ENCODE measurements around the gene OR52N5. TPM values are rescaled to one million over a fixed set of nuclear protein-coding genes. Genes with fewer than 3 reads are reported as not detected.

Gene OR52N5
- total and polyA plus RNA-seq, 7 experiments from 2014 or later = not detected

DNA sequence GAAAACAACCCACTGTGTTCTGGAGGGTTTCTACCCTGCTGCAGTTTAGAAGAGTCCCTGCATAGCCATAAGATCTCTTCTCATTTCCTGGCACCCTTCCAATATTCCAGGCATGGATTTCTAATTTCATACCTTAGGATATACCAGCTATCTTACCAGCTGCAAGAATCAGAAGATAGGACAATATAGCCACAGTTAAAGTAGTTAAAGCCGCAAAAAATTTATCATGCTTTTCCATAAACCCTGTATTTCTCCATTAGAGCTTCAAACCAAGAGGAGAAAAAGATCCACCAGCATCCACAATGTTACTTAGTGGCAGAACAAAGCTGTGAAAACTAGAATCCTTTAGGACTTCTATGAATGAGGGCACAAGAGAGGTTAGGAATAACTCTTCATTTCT lies 55.5 kb downstream of the OR52N5 start:
- Mint-ChIP-seq H3K27me3 (peaks cover 0 to 5% (median 4%) of the 10 kb centered on the region in 5 donors), H3K4me1 (no peaks in the 10 kb centered on the region), H3K9me3 (no peaks in the 10 kb centered on the region), H3K27ac (no peak overlapping the region), H3K4me3 (no peak overlapping the region), H3K36me3 (peaks cover 5 to 20% (median 14%) of the 10 kb centered on the region in 5 donors)
- CTCF ChIA-PET = no interaction called here
- no peaks in the 10 kb centered on the region for H3K27me3 ChIP-seq (ENCODE audit: control insufficient read depth in 2 of 2, insufficient read depth in 2 of 2, low read length in 2 of 2)
- H3K36me3 ChIP-seq (ENCODE audit: control insufficient read depth in 2 of 3, insufficient read depth in 3 of 3, low read length in 3 of 3) = no peaks in the 10 kb centered on the region
- H3K9me3 ChIP-seq (ENCODE audit: control insufficient read depth in 2 of 3, low read length in 3 of 3) = no peaks in the 10 kb centered on the region
- POLR2A ChIA-PET = no interaction called here
- no peak overlapping the region for H3K27ac ChIP-seq (ENCODE audit: low read depth, low read length)
- ATAC-seq (no peak), DNase-seq (no peak)
- no peaks in the 10 kb centered on the region for H3K4me1 ChIP-seq (ENCODE audit: control insufficient read depth in 2 of 2, insufficient read depth in 2 of 2, low read length in 2 of 2)
- intact Hi-C loops (cut with micrococcal nuclease) = no loop called here
- H3K4me3 ChIP-seq (ENCODE audit: low read length) = no peak overlapping the region

GRCh38 chr11:5726351-5726750 lies 56.8 kb downstream of the OR52N5 start:
- POLR2A ChIA-PET = no interaction called here
- H3K9me3 ChIP-seq (ENCODE audit: control insufficient read depth in 2 of 3, low read length in 3 of 3) = no peaks in the 10 kb centered on the region
- CTCF ChIA-PET = interaction anchor here (0.6 kb wide), 1 partner anchor 131 kb away, joined by 3 read pairs; no protein-coding TSS in a partner anchor
- no peak overlapping the region for H3K4me3 ChIP-seq (ENCODE audit: low read length)
- Mint-ChIP-seq H3K4me3 (no peak overlapping the region), H3K9me3 (no peaks in the 10 kb centered on the region), H3K36me3 (peaks cover 5 to 20% (median 12%) of the 10 kb centered on the region in 5 donors), H3K27me3 (peaks cover 0 to 5% (median 1%) of the 10 kb centered on the region in 5 donors), H3K4me1 (no peaks in the 10 kb centered on the region), H3K27ac (no peak overlapping the region)
- no peaks in the 10 kb centered on the region for H3K27me3 ChIP-seq (ENCODE audit: control insufficient read depth in 2 of 2, insufficient read depth in 2 of 2, low read length in 2 of 2)
- no peak overlapping the region for H3K27ac ChIP-seq (ENCODE audit: low read depth, low read length)
- H3K36me3 ChIP-seq (ENCODE audit: control insufficient read depth in 2 of 3, insufficient read depth in 3 of 3, low read length in 3 of 3) = no peaks in the 10 kb centered on the region
- H3K4me1 ChIP-seq (ENCODE audit: control insufficient read depth in 2 of 2, insufficient read depth in 2 of 2, low read length in 2 of 2) = no peaks in the 10 kb centered on the region
- ATAC-seq = no peak
- intact Hi-C loops (cut with micrococcal nuclease) = no loop called here
- DNase-seq = no peak

Other genes with a start within 250 kb of the OR52N5 start
- under 1 TPM in 3 of 5 experiments, not detected in 2; 0.32 to 0.49 (median 0.48) TPM for gene OR52H1, start 234.8 kb downstream of the OR52N5 start, total RNA-seq
- gene OR52H1, start 234.8 kb downstream of the OR52N5 start, polyA plus RNA-seq = not detected
- not detected for gene OR52B6, start 202.5 kb downstream of the OR52N5 start, total RNA-seq
- gene OR52B6, start 202.5 kb downstream of the OR52N5 start, polyA plus RNA-seq = not detected
- under 1 TPM in 1 of 5 experiments, not detected in 4; 0.36 TPM for gene TRIM6, start 186.7 kb downstream of the OR52N5 start, total RNA-seq
- not detected for gene TRIM6, start 186.7 kb downstream of the OR52N5 start, polyA plus RNA-seq
- gene TRIM34, start 158.4 kb downstream of the OR52N5 start, total RNA-seq = 10 to 100 TPM in 4 of 5 experiments, 1 to 10 TPM in 1; 5.8 to 14.2 (median 10.8) TPM
- gene TRIM34, start 158.4 kb downstream of the OR52N5 start, polyA plus RNA-seq = 10 to 100 TPM; 10.8 to 12.6 TPM
- 10 to 100 TPM; 16.9 to 36.8 (median 26.2) TPM for gene TRIM5, start 98.3 kb downstream of the OR52N5 start, total RNA-seq
- gene TRIM5, start 98.3 kb downstream of the OR52N5 start, polyA plus RNA-seq = 10 to 100 TPM; 10.3 to 10.5 TPM
- gene TRIM22, start 93.6 kb downstream of the OR52N5 start, total RNA-seq = 100 to 1,000 TPM; 229 to 340 (median 258) TPM
- gene TRIM22, start 93.6 kb downstream of the OR52N5 start, polyA plus RNA-seq = 100 to 1,000 TPM; 121 to 184 TPM
- 1 to 10 TPM in 1 of 5 experiments, under 1 TPM in 4; 0.19 to 1.4 (median 0.71) TPM for gene OR56B1, start 46.9 kb downstream of the OR52N5 start, total RNA-seq
- under 1 TPM in 1 of 2 donors, not detected in 1; 0.11 TPM for gene OR56B1, start 46.9 kb downstream of the OR52N5 start, polyA plus RNA-seq
- gene OR52N4, start 29.1 kb downstream of the OR52N5 start, total RNA-seq = 1 to 10 TPM; 1.0 to 2.8 (median 2.4) TPM
- gene OR52N4, start 29.1 kb downstream of the OR52N5 start, polyA plus RNA-seq = under 1 TPM; 0.25 to 0.33 TPM
- gene OR52N1, start 7.9 kb upstream of the OR52N5 start, total RNA-seq = not detected
- gene OR52N1, start 7.9 kb upstream of the OR52N5 start, polyA plus RNA-seq = not detected
- not detected for gene OR52N2, start 25.6 kb upstream of the OR52N5 start, total RNA-seq
- gene OR52N2, start 25.6 kb upstream of the OR52N5 start, polyA plus RNA-seq = not detected
- not detected for gene OR52E6, start 58.5 kb upstream of the OR52N5 start, total RNA-seq
- gene OR52E6, start 58.5 kb upstream of the OR52N5 start, polyA plus RNA-seq = not detected
- not detected for gene OR52E8, start 74.3 kb upstream of the OR52N5 start, total RNA-seq
- gene OR52E8, start 74.3 kb upstream of the OR52N5 start, polyA plus RNA-seq = not detected
- not detected for gene OR52E4, start 97.3 kb upstream of the OR52N5 start, total RNA-seq
- gene OR52E4, start 97.3 kb upstream of the OR52N5 start, polyA plus RNA-seq = not detected
- gene OR52E5, start 109.9 kb upstream of the OR52N5 start, total RNA-seq = not detected
- gene OR52E5, start 109.9 kb upstream of the OR52N5 start, polyA plus RNA-seq = not detected
- gene OR56A3, start 158.9 kb upstream of the OR52N5 start, total RNA-seq = not detected
- gene OR56A3, start 158.9 kb upstream of the OR52N5 start, polyA plus RNA-seq = not detected
- not detected for gene OR56A5, start 185.1 kb upstream of the OR52N5 start, total RNA-seq
- gene OR56A5, start 185.1 kb upstream of the OR52N5 start, polyA plus RNA-seq = not detected
- not detected for gene OR52L1, start 203.6 kb upstream of the OR52N5 start, total RNA-seq
- gene OR52L1, start 203.6 kb upstream of the OR52N5 start, polyA plus RNA-seq = not detected
- under 1 TPM in 2 of 5 experiments, not detected in 3; 0.07 to 0.08 TPM for gene OR56A4, start 223.6 kb upstream of the OR52N5 start, total RNA-seq
- gene OR56A4, start 223.6 kb upstream of the OR52N5 start, polyA plus RNA-seq = not detected
- not detected for gene OR56A1, start 247.4 kb upstream of the OR52N5 start, total RNA-seq
- gene OR56A1, start 247.4 kb upstream of the OR52N5 start, polyA plus RNA-seq = not detected